Prostate gland (tissue), 2 donors: ENCODE measurements around the gene RGL1.

ENCODE experiments used
- POLR2AphosphoS5 ChIP-seq: sonication (generic); formaldehyde crosslinking; IDR thresholded peaks from one replicate; pipeline ENCODE4 v1.6.1; 2017; ENCODE audit warnings: antibody characterized with exemption
- TF ChIP-seq, protein P1 (sequence below), 4 experiments: fragments of 200-600 bp in 2 of 4; fragments of 450-650 bp in 2 of 4; sonication (generic) in 2 of 4; IDR thresholded peaks; 1 replicate in 3 of 4; 2 replicates in 1 of 4; pipeline ENCODE4 v1.5.1; 2016 to 2019; ENCODE audit warnings: antibody characterized with exemption in 4 of 4, mild to moderate bottlenecking in 2 of 4, moderate library complexity in 2 of 4

- TF ChIP-seq, protein P1, sequence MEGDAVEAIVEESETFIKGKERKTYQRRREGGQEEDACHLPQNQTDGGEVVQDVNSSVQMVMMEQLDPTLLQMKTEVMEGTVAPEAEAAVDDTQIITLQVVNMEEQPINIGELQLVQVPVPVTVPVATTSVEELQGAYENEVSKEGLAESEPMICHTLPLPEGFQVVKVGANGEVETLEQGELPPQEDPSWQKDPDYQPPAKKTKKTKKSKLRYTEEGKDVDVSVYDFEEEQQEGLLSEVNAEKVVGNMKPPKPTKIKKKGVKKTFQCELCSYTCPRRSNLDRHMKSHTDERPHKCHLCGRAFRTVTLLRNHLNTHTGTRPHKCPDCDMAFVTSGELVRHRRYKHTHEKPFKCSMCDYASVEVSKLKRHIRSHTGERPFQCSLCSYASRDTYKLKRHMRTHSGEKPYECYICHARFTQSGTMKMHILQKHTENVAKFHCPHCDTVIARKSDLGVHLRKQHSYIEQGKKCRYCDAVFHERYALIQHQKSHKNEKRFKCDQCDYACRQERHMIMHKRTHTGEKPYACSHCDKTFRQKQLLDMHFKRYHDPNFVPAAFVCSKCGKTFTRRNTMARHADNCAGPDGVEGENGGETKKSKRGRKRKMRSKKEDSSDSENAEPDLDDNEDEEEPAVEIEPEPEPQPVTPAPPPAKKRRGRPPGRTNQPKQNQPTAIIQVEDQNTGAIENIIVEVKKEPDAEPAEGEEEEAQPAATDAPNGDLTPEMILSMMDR (IDR thresholded peaks at IDR 0.05), result no peak
- TF ChIP-seq POLR2AphosphoS5, result no peak
Observed at GRCh38 chr1:183893561-183894289, 88.8 kb downstream of the RGL1 start.
